GM19043 (cell line): ENCODE measurements around the gene HELZ2.

ENCODE experiments used
- ATAC-seq: cut with Tn5 transposase; IDR thresholded peaks from one replicate; pipeline ENCODE4 v1.9.1; 2021; ENCODE audit warnings: low read depth; ENCODE audit not compliant: unreplicated experiment

Gene HELZ2

DNA sequence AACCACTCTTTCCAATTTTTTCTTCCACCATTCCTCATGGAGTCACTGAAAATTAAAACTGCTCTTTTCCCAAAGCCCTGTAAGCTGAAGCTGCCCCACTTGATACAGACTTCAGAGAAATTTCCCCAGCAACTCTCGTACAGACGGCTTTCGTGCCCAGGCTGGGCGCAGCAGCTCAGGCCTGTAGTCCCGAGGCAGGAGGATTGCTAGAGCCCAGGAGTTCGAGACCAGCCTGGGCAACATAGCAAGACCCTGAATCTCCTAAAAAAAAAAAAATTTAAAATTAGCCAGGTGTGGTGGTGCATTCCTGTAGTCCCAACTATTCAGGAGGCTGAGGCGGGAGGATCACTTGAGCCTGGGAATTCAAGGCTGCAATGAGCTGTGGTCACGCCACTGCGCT lies 46.9 kb downstream of the HELZ2 start:
- ATAC-seq = no peak

GRCh38 chr20:63525971-63526370 lies 48.1 kb downstream of the HELZ2 start:
- no peak for ATAC-seq

DNA sequence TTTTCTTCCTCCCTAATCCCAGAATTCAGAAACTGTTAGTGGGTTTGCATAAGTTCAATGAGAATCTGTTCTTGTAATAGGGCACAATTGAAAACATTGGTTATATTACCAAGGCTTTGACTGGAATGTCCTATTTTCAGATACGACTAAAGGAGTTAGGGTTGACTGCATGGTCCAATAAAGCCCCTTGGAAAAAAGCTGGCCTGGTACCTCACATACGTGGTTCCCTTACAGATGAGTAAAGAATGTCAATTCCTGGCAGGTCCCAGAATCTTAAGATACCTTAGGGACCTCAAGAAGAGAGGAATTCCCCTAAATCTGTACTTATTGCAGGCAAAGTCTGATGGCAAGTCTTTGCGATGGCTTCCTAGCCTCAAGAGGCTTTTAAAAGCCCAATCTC lies 48.9 kb downstream of the HELZ2 start:
- ATAC-seq = no peak
